HCT116 (cell line): ENCODE results near the gene NAA40. TPM values are rescaled to one million over a fixed set of nuclear protein-coding genes. Genes with fewer than 3 reads are reported as not detected.

Experiments
- ATAC-seq: fragments of 200-7000 bp; cut with Tn5 transposase; 2 replicates; pipeline ENCODE4 v1.9.1; 2020; ENCODE audit warnings: mild to moderate bottlenecking, moderate library complexity
- BruUV-seq: library from RNA; stranded (reverse); fragments of 400-500 nt; replicated peaks from 2 replicates; lab custom pipeline; 2021; lab: Mats Ljungman, UMichigan
- CTCF ChIA-PET: fragments of 300-600 bp; sonication (Branson Sonifier 250); formaldehyde crosslinking; loops from one replicate; lab custom pipeline; 2021; ENCODE audit warnings: antibody characterized with exemption; lab: Charles Lee
- POLR2A ChIA-PET: fragments of 300-600, 350-600 bp; sonication (Branson Sonifier 250); formaldehyde crosslinking; loops from one replicate; lab custom pipeline; 2021; ENCODE audit warnings: antibody characterized with exemption; lab: Charles Lee
- RAD21 ChIA-PET, 2 experiments: fragments of 300-600 bp; sonication (Branson Sonifier 250); formaldehyde crosslinking; loops; one replicate each; lab custom pipeline; 2023; ENCODE audit warnings: low total read pairs in 2 of 2; ENCODE audit not compliant: uncharacterized antibody in 2 of 2, unreplicated experiment in 2 of 2, low non-redundant PET in 1 of 2; lab: Charles Lee
- DNase-seq: peaks from one replicate; pipeline ENCODE4 v3.0.0-alpha.2; 2010; ENCODE audit warnings: low read depth, low spot score
- H2AFZ ChIP-seq: fragments of 200-600 bp; shearing (Covaris generic), sonication (generic); 2 replicates; pipeline ENCODE4 v1.6.1; 2017; ENCODE audit warnings: low read depth, mixed run types, mixed read lengths, antibody characterized with exemption, low read length; ENCODE audit not compliant: poor library complexity, severe bottlenecking
- H3K27ac ChIP-seq: 2 replicates; pipeline ENCODE4 v1.5.1; 2012; ENCODE audit warnings: low read depth, low read length
- H3K27me3 ChIP-seq: fragments of 200-600 bp; sonication (generic); 2 replicates; pipeline ENCODE4 v1.6.1; 2016; ENCODE audit warnings: mixed run types, low read length, mixed read lengths; ENCODE audit not compliant: insufficient read depth
- H3K36me3 ChIP-seq, 2 experiments: fragments of 200-500 bp in 1 of 2; fragments of 200-600 bp in 1 of 2; sonication (Bioruptor generic) in 1 of 2; sonication (generic) in 1 of 2; 2 replicates each; pipeline versions ENCODE4 v1.5.1 to v1.6.1; 2014 to 2016; ENCODE audit warnings: low read length in 2 of 2, inconsistent platforms in 1 of 2, mixed read lengths in 1 of 2, mixed run types in 1 of 2; ENCODE audit not compliant: insufficient read depth in 2 of 2, control insufficient read depth in 1 of 2
- H3K4me1 ChIP-seq, 2 experiments: fragments of 200-600 bp in 1 of 2; sonication (generic) in 1 of 2; 2 replicates each; pipeline versions ENCODE4 v1.5.1 to v1.6.1; 2012 to 2017; ENCODE audit warnings: low read length in 2 of 2, inconsistent platforms in 1 of 2, mild to moderate bottlenecking in 1 of 2, mixed read lengths in 1 of 2, mixed run types in 1 of 2, moderate library complexity in 1 of 2; ENCODE audit not compliant: insufficient read depth in 2 of 2, control insufficient read depth in 1 of 2
- H3K4me2 ChIP-seq: fragments of 200-600 bp; sonication (generic); 2 replicates; pipeline ENCODE4 v1.6.1; 2017; ENCODE audit warnings: mixed run types, low read length, mixed read lengths
- H3K4me3 ChIP-seq, 2 experiments: fragments of 200-600 bp in 1 of 2; sonication (generic) in 1 of 2; replicated peaks in 1 of 2; 2 replicates each; pipeline ENCODE4 v1.5.1; 2011 to 2016; ENCODE audit warnings: low read length in 2 of 2, control low read depth in 1 of 2, low read depth in 1 of 2, mild to moderate bottlenecking in 1 of 2, mixed read lengths in 1 of 2, mixed run types in 1 of 2
- H3K79me2 ChIP-seq: fragments of 200-600 bp; sonication (generic); 2 replicates; pipeline ENCODE4 v1.6.1; 2017; ENCODE audit warnings: mild to moderate bottlenecking, mixed run types, low read length, moderate library complexity, mixed read lengths; ENCODE audit not compliant: insufficient read depth
- H3K9ac ChIP-seq: fragments of 200-600 bp; sonication (generic); 2 replicates; pipeline ENCODE4 v1.6.1; 2016; ENCODE audit warnings: low read length, mixed read lengths
- H3K9me2 ChIP-seq: fragments of 200-600 bp; sonication (generic), shearing (Covaris generic); 2 replicates; pipeline ENCODE4 v1.6.1; 2017; ENCODE audit warnings: mixed run types, mild to moderate bottlenecking, moderate library complexity; ENCODE audit not compliant: insufficient read depth
- H3K9me3 ChIP-seq, 2 experiments: fragments of 200-500 bp in 1 of 2; fragments of 200-600 bp in 1 of 2; sonication (Bioruptor generic) in 1 of 2; sonication (generic) in 1 of 2; 2 replicates each; pipeline ENCODE4 v1.6.1; 2014 to 2017; ENCODE audit warnings: low read length in 2 of 2, mixed read lengths in 2 of 2, inconsistent platforms in 1 of 2, low read depth in 1 of 2, mild to moderate bottlenecking in 1 of 2, mixed run types in 1 of 2, moderate library complexity in 1 of 2; ENCODE audit not compliant: control insufficient read depth in 1 of 2, insufficient read depth in 1 of 2
- H4K20me1 ChIP-seq: fragments of 200-600 bp; sonication (generic), shearing (Covaris generic); 2 replicates; pipeline ENCODE4 v1.6.1; 2017; ENCODE audit warnings: mixed run types, mild to moderate bottlenecking, moderate library complexity; ENCODE audit not compliant: insufficient read depth
- CBX3 ChIP-seq: IDR thresholded peaks from 2 replicates; pipeline ENCODE4 v1.6.1; 2012; ENCODE audit warnings: low read depth
- CEBPB ChIP-seq: IDR thresholded peaks from 2 replicates; pipeline ENCODE4 v1.6.1; 2012; ENCODE audit warnings: low read depth
- EGR1 ChIP-seq: IDR thresholded peaks from 2 replicates; pipeline ENCODE4 v1.6.1; 2012; ENCODE audit warnings: low read depth
- EZH2 ChIP-seq: fragments of 200-600 bp; sonication (generic); IDR thresholded peaks from 2 replicates; pipeline ENCODE4 v1.6.1; 2017; ENCODE audit warnings: antibody characterized with exemption, mixed run types
- FOSL1 ChIP-seq: IDR thresholded peaks from 2 replicates; pipeline ENCODE4 v1.6.1; 2012; ENCODE audit warnings: low read depth
- MAX ChIP-seq: IDR thresholded peaks from 2 replicates; pipeline ENCODE4 v1.6.1; 2012
- POLR2A ChIP-seq: IDR thresholded peaks from 2 replicates; pipeline ENCODE4 v1.7.0; 2011; ENCODE audit warnings: borderline replicate concordance; ENCODE audit not compliant: insufficient read depth, insufficient read length; ENCODE audit errors: extremely low read depth
- POLR2AphosphoS5 ChIP-seq: IDR thresholded peaks from 2 replicates; pipeline ENCODE4 v1.6.1; 2011; ENCODE audit warnings: mild to moderate bottlenecking, low read depth, low read length, moderate library complexity
- SP1 ChIP-seq: IDR thresholded peaks from 2 replicates; pipeline ENCODE4 v1.6.1; 2012; ENCODE audit warnings: low read depth
- SRF ChIP-seq: IDR thresholded peaks from 2 replicates; pipeline ENCODE4 v1.6.1; 2012; ENCODE audit warnings: low read depth
- TCF7L2 ChIP-seq: IDR thresholded peaks from 2 replicates; pipeline ENCODE4 v1.7.0; 2011; ENCODE audit warnings: borderline replicate concordance, inconsistent platforms; ENCODE audit not compliant: insufficient read depth, insufficient read length; ENCODE audit errors: extremely low read depth
- YY1 ChIP-seq: IDR thresholded peaks from 2 replicates; pipeline ENCODE4 v1.6.1; 2011; ENCODE audit warnings: low read length, low read depth, moderate library complexity, mild to moderate bottlenecking; ENCODE audit not compliant: insufficient replicate concordance; ENCODE audit errors: extremely low read depth
- ZFX ChIP-seq: fragments of 450-650 bp; IDR thresholded peaks from 2 replicates; pipeline ENCODE4 v1.6.1; 2017
- ZNF274 ChIP-seq: fragments of 200-500 bp; sonication (Bioruptor generic); IDR thresholded peaks from 2 replicates; pipeline ENCODE4 v1.6.1; 2014; ENCODE audit warnings: mild to moderate bottlenecking, low read depth, low read length, inconsistent platforms
- intact Hi-C: fragments of 100-400 bp; cut with micrococcal nuclease; formaldehyde crosslinking; loops from 2 replicates; pipeline ENCODE4 v1.10.0; 2022
- total RNA-seq: library from RNA; stranded (reverse); gene quantifications from one replicate; pipeline ENCODE4 v1.2.1, GENCODE V29; 2021; ENCODE audit not compliant: unreplicated experiment
- TF ChIP-seq, protein P1 (sequence below): IDR thresholded peaks from 2 replicates; pipeline ENCODE4 v1.6.1; 2011; ENCODE audit warnings: mild to moderate bottlenecking, low read length, moderate library complexity; ENCODE audit not compliant: insufficient replicate concordance; ENCODE audit errors: extremely low read depth
- TF ChIP-seq, protein P2 (sequence below), 3 experiments: fragments of 200-600 bp in 1 of 3; sonication (generic) in 1 of 3; IDR thresholded peaks in 2 of 3; conservative IDR thresholded peaks in 1 of 3; 2 replicates each; pipeline ENCODE4 v1.5.1; 2012 to 2017; ENCODE audit warnings: low read depth in 2 of 3, low read length in 2 of 3, antibody characterized with exemption in 1 of 3, borderline replicate concordance in 1 of 3, control low read depth in 1 of 3, mild to moderate bottlenecking in 1 of 3, mixed read lengths in 1 of 3, mixed run types in 1 of 3, moderate library complexity in 1 of 3; ENCODE audit not compliant: insufficient read depth in 1 of 3
- TF ChIP-seq, protein P3 (sequence below): IDR thresholded peaks from 2 replicates; pipeline ENCODE4 v1.6.1; 2012

NAA40 gene
- total RNA-seq, 1 experiment from 2014 or later, result 25.3 TPM

GRCh38 chr11:63938479-63939396, at the start of gene NAA40 (continued):
- TF ChIP-seq, protein P1, sequence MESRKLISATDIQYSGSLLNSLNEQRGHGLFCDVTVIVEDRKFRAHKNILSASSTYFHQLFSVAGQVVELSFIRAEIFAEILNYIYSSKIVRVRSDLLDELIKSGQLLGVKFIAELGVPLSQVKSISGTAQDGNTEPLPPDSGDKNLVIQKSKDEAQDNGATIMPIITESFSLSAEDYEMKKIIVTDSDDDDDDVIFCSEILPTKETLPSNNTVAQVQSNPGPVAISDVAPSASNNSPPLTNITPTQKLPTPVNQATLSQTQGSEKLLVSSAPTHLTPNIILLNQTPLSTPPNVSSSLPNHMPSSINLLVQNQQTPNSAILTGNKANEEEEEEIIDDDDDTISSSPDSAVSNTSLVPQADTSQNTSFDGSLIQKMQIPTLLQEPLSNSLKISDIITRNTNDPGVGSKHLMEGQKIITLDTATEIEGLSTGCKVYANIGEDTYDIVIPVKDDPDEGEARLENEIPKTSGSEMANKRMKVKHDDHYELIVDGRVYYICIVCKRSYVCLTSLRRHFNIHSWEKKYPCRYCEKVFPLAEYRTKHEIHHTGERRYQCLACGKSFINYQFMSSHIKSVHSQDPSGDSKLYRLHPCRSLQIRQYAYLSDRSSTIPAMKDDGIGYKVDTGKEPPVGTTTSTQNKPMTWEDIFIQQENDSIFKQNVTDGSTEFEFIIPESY, result no peak
- TF ChIP-seq EGR1 (peak; percentile 90), MAX (peak; percentile 72; the same call in 1 of the 2 replicates)

GRCh38 chr11:63889344-63889743, 49.5 kb upstream of the NAA40 start:
- Histone ChIP-seq H3K9me2 (no peaks in the 10 kb centered on the region), H3K9ac (no peak overlapping the region), H3K9me3 (no peaks in the 10 kb centered on the region), H3K4me3 (no peak overlapping the region), H3K79me2 (peaks cover 89% of the 10 kb centered on the region), H3K4me1 (peaks cover 14 to 26% of the 10 kb centered on the region in 2 experiments), H3K4me2 (no peak overlapping the region), H3K27me3 (no peaks in the 10 kb centered on the region), H3K27ac (no peak overlapping the region), H2AFZ (no peak overlapping the region), H3K36me3 (no peaks in the 10 kb centered on the region; a peak in 1 of 4 replicates), H4K20me1 (no peaks in the 10 kb centered on the region)
- ChIA-PET POLR2A (no interaction called here), RAD21 (no interaction called here), CTCF (no interaction called here)
- intact Hi-C loops, result no loop called here
- no TSS peak for BruUV-seq
- no peak for DNase-seq
- ATAC-seq, result no peak
- TF ChIP-seq CEBPB, result no peak
- TF ChIP-seq, protein P2, sequence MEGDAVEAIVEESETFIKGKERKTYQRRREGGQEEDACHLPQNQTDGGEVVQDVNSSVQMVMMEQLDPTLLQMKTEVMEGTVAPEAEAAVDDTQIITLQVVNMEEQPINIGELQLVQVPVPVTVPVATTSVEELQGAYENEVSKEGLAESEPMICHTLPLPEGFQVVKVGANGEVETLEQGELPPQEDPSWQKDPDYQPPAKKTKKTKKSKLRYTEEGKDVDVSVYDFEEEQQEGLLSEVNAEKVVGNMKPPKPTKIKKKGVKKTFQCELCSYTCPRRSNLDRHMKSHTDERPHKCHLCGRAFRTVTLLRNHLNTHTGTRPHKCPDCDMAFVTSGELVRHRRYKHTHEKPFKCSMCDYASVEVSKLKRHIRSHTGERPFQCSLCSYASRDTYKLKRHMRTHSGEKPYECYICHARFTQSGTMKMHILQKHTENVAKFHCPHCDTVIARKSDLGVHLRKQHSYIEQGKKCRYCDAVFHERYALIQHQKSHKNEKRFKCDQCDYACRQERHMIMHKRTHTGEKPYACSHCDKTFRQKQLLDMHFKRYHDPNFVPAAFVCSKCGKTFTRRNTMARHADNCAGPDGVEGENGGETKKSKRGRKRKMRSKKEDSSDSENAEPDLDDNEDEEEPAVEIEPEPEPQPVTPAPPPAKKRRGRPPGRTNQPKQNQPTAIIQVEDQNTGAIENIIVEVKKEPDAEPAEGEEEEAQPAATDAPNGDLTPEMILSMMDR (IDR thresholded peaks at IDR 0.05 in 2 of 3, conservative IDR thresholded peaks at IDR 0.05 in 1 of 3; ENCODE audit: borderline replicate concordance in 1 of 3, insufficient read depth in 1 of 3, low read depth in 2 of 3, low read length in 2 of 3), result no peak
- TF ChIP-seq EGR1, result no peak
- no peak for TF ChIP-seq POLR2AphosphoS5
- no peak for TF ChIP-seq ZFX
- TF ChIP-seq ZNF274, result no peak
- TF ChIP-seq, protein P3, sequence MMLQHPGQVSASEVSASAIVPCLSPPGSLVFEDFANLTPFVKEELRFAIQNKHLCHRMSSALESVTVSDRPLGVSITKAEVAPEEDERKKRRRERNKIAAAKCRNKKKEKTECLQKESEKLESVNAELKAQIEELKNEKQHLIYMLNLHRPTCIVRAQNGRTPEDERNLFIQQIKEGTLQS, result no peak
- TF ChIP-seq FOSL1, result no peak
- TF ChIP-seq TCF7L2, result no peak
- no peak for TF ChIP-seq POLR2A
- TF ChIP-seq SRF, result no peak
- no peak for TF ChIP-seq YY1
- no peak for TF ChIP-seq CBX3
- no peak for TF ChIP-seq SP1
- no peak for TF ChIP-seq EZH2
